Endothelial cell of umbilical vein (primary cell): ENCODE measurements around the gene ZDHHC9. TPM values are rescaled to one million over a fixed set of nuclear protein-coding genes. Genes with fewer than 3 reads are reported as not detected.

Experiments used
- BruUV-seq: library from RNA; stranded (reverse); fragments of 400-500 nt; replicated peaks from 2 replicates; lab custom pipeline; 2021; lab: Mats Ljungman, UMichigan
- CTCF ChIA-PET: fragments of 300-600, 350-600 bp; sonication (Branson Sonifier 250); formaldehyde crosslinking; loops from one replicate; lab custom pipeline; 2021; ENCODE audit warnings: antibody characterized with exemption, inconsistent platforms; lab: Charles Lee
- POLR2A ChIA-PET: fragments of 300-600, 350-600 bp; sonication (Branson Sonifier 250); formaldehyde crosslinking; loops from one replicate; lab custom pipeline; 2021; ENCODE audit warnings: antibody characterized with exemption, inconsistent platforms; lab: Charles Lee
- DNase-seq: peaks from one replicate; pipeline ENCODE4 v3.0.0-alpha.2; 2011; ENCODE audit warnings: low read depth, low spot score
- FAIRE-seq: peaks from 2 replicates; lab custom pipeline; 2011; peaks lifted over from hg19 to GRCh38; lab: Jason Lieb, UNC
- H2AFZ ChIP-seq: 2 replicates; pipeline ENCODE4 v1.6.0; 2012; ENCODE audit warnings: low read depth, low read length, control low read depth, inconsistent platforms
- H3K27ac ChIP-seq: 2 replicates; pipeline ENCODE4 v1.5.1; 2011; ENCODE audit warnings: low read depth, mild to moderate bottlenecking, control low read depth, low read length, moderate library complexity; ENCODE audit not compliant: insufficient read depth
- H3K27me3 ChIP-seq, 2 experiments: 2 replicates each; pipeline versions ENCODE4 v1.6.0 to v1.6.1; 2011; ENCODE audit warnings: low read length in 2 of 2, mixed read lengths in 1 of 2; ENCODE audit not compliant: control insufficient read depth in 2 of 2, insufficient read depth in 2 of 2
- H3K36me3 ChIP-seq, 2 experiments: 2 replicates in 1 of 2; 3 replicates in 1 of 2; pipeline ENCODE4 v1.5.1; 2011; ENCODE audit warnings: low read length in 2 of 2, mild to moderate bottlenecking in 1 of 2, moderate library complexity in 1 of 2; ENCODE audit not compliant: control insufficient read depth in 2 of 2, insufficient read depth in 2 of 2; ENCODE audit errors: extremely low read depth in 1 of 2
- H3K4me1 ChIP-seq: 3 replicates; pipeline ENCODE4 v1.5.1; 2011; ENCODE audit warnings: mild to moderate bottlenecking, low read length; ENCODE audit not compliant: control insufficient read depth, insufficient read depth; ENCODE audit errors: extremely low read depth
- H3K4me2 ChIP-seq: 2 replicates; pipeline ENCODE4 v1.6.1; 2011; ENCODE audit warnings: low read length, control low read depth, mixed read lengths; ENCODE audit not compliant: insufficient read depth
- H3K4me3 ChIP-seq, 3 experiments: fragments of 200-600 bp in 1 of 3; sonication (generic), shearing (Covaris generic) in 1 of 3; replicated peaks in 1 of 3; 2 replicates each; pipeline ENCODE4 v1.5.1; 2011 to 2016; ENCODE audit warnings: control low read depth in 3 of 3, low read length in 3 of 3, mild to moderate bottlenecking in 2 of 3, inconsistent platforms in 1 of 3, low read depth in 1 of 3, moderate library complexity in 1 of 3; ENCODE audit not compliant: insufficient read depth in 1 of 3
- H3K79me2 ChIP-seq: 2 replicates; pipeline ENCODE4 v1.6.0; 2012; ENCODE audit warnings: low read length, inconsistent platforms; ENCODE audit not compliant: control insufficient read depth, insufficient read depth
- H3K9ac ChIP-seq: replicated peaks from 2 replicates; pipeline ENCODE3; 2011; ENCODE audit warnings: low read length, control low read depth; ENCODE audit not compliant: insufficient read depth; ENCODE audit errors: extremely low read depth
- H3K9me1 ChIP-seq: replicated peaks from 3 replicates; pipeline ENCODE4 v1.6.0; 2011; ENCODE audit warnings: mild to moderate bottlenecking, low read length; ENCODE audit not compliant: control insufficient read depth, insufficient read depth; ENCODE audit errors: extremely low read depth
- H3K9me3 ChIP-seq: replicated peaks from 2 replicates; pipeline ENCODE4 v1.5.1; 2012; ENCODE audit warnings: low read length, inconsistent platforms; ENCODE audit not compliant: control insufficient read depth, insufficient read depth
- H4K20me1 ChIP-seq: replicated peaks from 2 replicates; pipeline ENCODE3; 2011; ENCODE audit warnings: mild to moderate bottlenecking, low read length; ENCODE audit not compliant: control insufficient read depth, insufficient read depth; ENCODE audit errors: extremely low read depth
- CTCF ChIP-seq, 2 donors: IDR thresholded peaks; 1 replicate in 1 of 2; 2 replicates in 1 of 2; pipeline ENCODE4 v1.5.1; 2011; ENCODE audit warnings: low read length in 2 of 2, mild to moderate bottlenecking in 2 of 2, moderate library complexity in 2 of 2, control low read depth in 1 of 2, inconsistent platforms in 1 of 2, low read depth in 1 of 2; ENCODE audit not compliant: insufficient read depth in 1 of 2; ENCODE audit errors: extremely low read depth in 1 of 2
- EZH2 ChIP-seq: IDR thresholded peaks from 2 replicates; pipeline ENCODE4 v1.6.1; 2012; ENCODE audit warnings: borderline replicate concordance, low read depth, mild to moderate bottlenecking, moderate library complexity, low read length, inconsistent platforms; ENCODE audit not compliant: severe bottlenecking
- FOS ChIP-seq: IDR thresholded peaks from 2 replicates; pipeline ENCODE4 v1.6.1; 2011; ENCODE audit warnings: mild to moderate bottlenecking, low read length, moderate library complexity, borderline replicate concordance; ENCODE audit not compliant: insufficient read depth
- GATA2 ChIP-seq: IDR thresholded peaks from 2 replicates; pipeline ENCODE4 v1.7.0; 2011; ENCODE audit warnings: low read depth, mild to moderate bottlenecking, moderate library complexity, mixed read lengths, low read length; ENCODE audit not compliant: insufficient read length, insufficient read depth
- JUN ChIP-seq: IDR thresholded peaks from 2 replicates; pipeline ENCODE4 v1.6.1; 2011; ENCODE audit warnings: borderline replicate concordance, low read depth; ENCODE audit not compliant: insufficient read length, insufficient read depth
- MAX ChIP-seq: IDR thresholded peaks from 2 replicates; pipeline ENCODE4 v1.6.1; 2011; ENCODE audit not compliant: insufficient read depth, insufficient read length
- MYC ChIP-seq: IDR thresholded peaks from one replicate; pipeline ENCODE4 v1.6.1; 2011; ENCODE audit warnings: mild to moderate bottlenecking, low read depth, low read length
- POLR2A ChIP-seq: IDR thresholded peaks from 2 replicates; pipeline ENCODE4 v1.6.1; 2012; ENCODE audit warnings: low read depth, mild to moderate bottlenecking, control low read depth, low read length
- POLR2AphosphoS5 ChIP-seq: IDR thresholded peaks from 2 replicates; pipeline ENCODE4 v1.6.1; 2012; ENCODE audit warnings: low read depth, mild to moderate bottlenecking, control low read depth, low read length, moderate library complexity; ENCODE audit not compliant: insufficient read depth
- dilution Hi-C: fragments of 300-500 bp; cut with MboI; formaldehyde crosslinking; loops from one replicate; pipeline ENCODE4 v1.15.0; 2019; ENCODE audit warnings: low sequenced_read_pairs; ENCODE audit not compliant: extremely low pct_ligation_motif_present
- intact Hi-C: fragments of 100-400 bp; cut with micrococcal nuclease; formaldehyde crosslinking; loops from one replicate; pipeline ENCODE4 v1.10.0; 2022
- polyA plus RNA-seq, 4 experiments: library from polyadenylated mRNA; depleted of rRNA in 3 of 4; stranded (reverse) in 3 of 4; unstranded in 1 of 4; fragments of >200 nt; gene quantifications; 2 replicates each; pipeline versions ENCODE4 v1.2.1 to v1.2.3, GENCODE V29; 2011 to 2012; ENCODE audit warnings: missing spikeins in 1 of 4
- total RNA-seq: library from RNA; stranded (reverse); gene quantifications from 2 replicates; pipeline ENCODE4 v1.2.3, GENCODE V29; 2021

ZDHHC9 gene
- total and polyA plus RNA-seq, 2 donors (not counting 3 experiments of a cell fraction or from before 2014, with no cell fraction given): 27.4 to 33.6 TPM

GRCh38 chrX:129804806-129805205 lies 38.9 kb downstream of the ZDHHC9 start:
- Histone ChIP-seq H3K27me3 (no peaks in the 10 kb centered on the region), H3K9ac (no peak overlapping the region), H3K36me3 (peaks cover 0 to 2% of the 10 kb centered on the region in 2 experiments), H3K9me3 (no peaks in the 10 kb centered on the region), H3K4me2 (no peak overlapping the region), H3K27ac (no peak overlapping the region), H2AFZ (no peak overlapping the region), H3K79me2 (no peaks in the 10 kb centered on the region), H3K4me1 (no peaks in the 10 kb centered on the region), H3K9me1 (no peaks in the 10 kb centered on the region), H4K20me1 (no peaks in the 10 kb centered on the region), H3K4me3 (no peak overlapping the region)
- dilution Hi-C loops: no loop called here
- no peak for DNase-seq
- ChIA-PET POLR2A (no interaction called here), CTCF (no interaction called here)
- BruUV-seq: no TSS peak
- no peak for FAIRE-seq
- intact Hi-C loops: no loop called here
- TF ChIP-seq FOS (no peak), MYC (no peak), CTCF (IDR thresholded peaks at IDR 0.05; ENCODE audit: extremely low read depth in 1 of 2, insufficient read depth in 1 of 2, low read depth in 1 of 2, low read length in 2 of 2) (no peak), JUN (no peak), EZH2 (no peak), POLR2AphosphoS5 (no peak), POLR2A (no peak), MAX (no peak), GATA2 (no peak)
